ENCODE results near the gene CTRL. TPM values are rescaled to one million over a fixed set of nuclear protein-coding genes. Genes with fewer than 3 reads are reported as not detected.
A peak's percentile ranks its signal among the peaks of the same experiment; 100 is the strongest.
"Not testable (repeated sequence)": the region's sequence is repeated elsewhere in the genome, so short reads cannot be mapped to it uniquely, and the experiment has no call there.

The CTRL gene
- polyA plus RNA-seq (ENCODE audit: insufficient read length): 4.3 TPM

- DNase-seq (ENCODE audit: low read depth): no peak
Observed at GRCh38 chr16:67931712-67932461, at the start of gene CTRL. TSS of gene CTRL (minus strand) at chr16:67931862. CDS start at chr16:67931852, 10 bp downstream.

DNA sequence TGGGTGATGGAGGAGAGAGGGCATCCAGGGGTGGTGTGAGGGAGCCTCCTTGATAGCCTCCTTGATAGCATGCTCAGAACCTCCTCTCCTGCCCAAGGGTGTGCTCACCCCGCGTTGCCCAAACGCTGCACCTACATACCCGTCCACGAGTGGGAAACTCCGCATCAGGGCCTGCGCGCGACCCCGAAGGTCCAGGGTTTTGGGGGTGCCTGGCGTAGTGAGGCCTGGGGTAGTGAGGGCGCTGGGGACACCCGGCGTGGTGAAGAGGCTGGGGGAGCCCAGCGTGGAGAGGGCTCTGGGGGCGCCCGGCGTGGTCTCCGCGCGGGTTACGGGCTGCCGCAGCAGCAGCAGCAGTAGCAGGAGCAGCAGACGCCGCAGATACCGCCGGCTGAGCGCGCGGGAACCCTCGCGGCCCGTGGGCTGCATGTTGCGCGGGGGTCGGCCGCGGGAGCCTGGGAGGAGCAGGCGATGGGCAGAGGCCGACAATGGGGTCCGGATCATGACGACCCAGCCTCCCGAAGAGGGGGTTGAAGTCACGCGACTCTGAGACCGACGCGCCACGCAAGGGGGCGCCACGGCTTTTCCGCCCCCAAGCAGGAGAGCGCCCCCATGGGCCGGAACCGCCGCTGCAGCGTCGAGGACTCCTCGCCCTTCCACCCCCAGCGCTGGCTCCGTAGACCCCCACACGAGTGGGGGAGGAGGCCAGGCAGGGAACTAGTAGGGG is 48.5 kb upstream of the CTRL start, which contains the start of gene DPEP3:
Gene DPEP3 (minus strand): TSS at position 545 of the 724 bp plus-strand sequence. CDS start 119 bp downstream, at position 426.
- no peak for DNase-seq (ENCODE audit: low read depth)

GRCh38 chr16:67977469-67978227 is 46.0 kb upstream of the CTRL start:
- no peak for DNase-seq (ENCODE audit: low read depth)

GRCh38 chr16:67977005-67977404 is 45.3 kb upstream of the CTRL start:
- no peak for DNase-seq (ENCODE audit: low read depth)

DNA sequence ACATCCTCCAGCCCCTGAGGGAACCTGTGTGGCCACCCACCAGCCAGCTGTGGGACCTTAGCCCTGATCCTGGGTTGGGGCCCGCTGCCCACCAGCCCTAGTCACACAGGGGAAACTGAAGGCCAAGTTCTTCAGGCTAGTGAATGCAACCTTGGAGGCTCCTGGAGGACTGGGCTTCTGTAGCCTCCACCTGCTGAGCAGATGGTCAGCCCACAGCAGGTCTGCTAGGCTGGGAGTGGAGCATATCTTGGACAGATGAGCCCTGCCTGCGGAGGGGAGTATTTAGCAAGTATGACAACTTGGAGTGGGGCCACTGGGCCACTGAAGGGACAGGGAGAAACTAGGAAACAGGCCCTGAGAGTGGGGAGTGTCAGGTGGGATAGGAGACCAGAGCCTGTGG is 44.5 kb upstream of the CTRL start:
- DNase-seq (ENCODE audit: low read depth): no peak

- DNase-seq (ENCODE audit: low read depth): no peak
Observed at GRCh38 chr16:67975321-67976105, 43.9 kb upstream of the CTRL start.

DNA sequence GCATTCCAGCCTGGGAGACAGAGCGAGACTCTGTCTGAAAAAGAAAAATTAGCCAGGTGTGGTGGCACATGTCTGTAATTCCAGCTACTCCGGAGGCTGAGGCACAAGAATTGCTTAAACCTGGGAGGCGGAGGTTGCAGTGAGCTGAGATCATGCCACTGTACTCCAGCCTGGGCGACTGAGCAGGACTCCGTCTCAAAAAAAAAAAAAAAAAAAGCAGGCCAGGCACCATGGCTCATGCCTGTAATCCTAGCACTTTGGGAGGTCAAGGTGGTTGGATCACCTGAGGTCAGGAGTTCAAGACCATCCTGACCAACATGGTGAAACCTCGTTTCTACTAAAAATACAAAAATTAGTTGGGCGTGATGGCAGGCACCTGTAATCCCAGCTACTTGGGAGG is 40.6 kb upstream of the CTRL start:
- DNase-seq (ENCODE audit: low read depth): not testable (repeated sequence)

DNA sequence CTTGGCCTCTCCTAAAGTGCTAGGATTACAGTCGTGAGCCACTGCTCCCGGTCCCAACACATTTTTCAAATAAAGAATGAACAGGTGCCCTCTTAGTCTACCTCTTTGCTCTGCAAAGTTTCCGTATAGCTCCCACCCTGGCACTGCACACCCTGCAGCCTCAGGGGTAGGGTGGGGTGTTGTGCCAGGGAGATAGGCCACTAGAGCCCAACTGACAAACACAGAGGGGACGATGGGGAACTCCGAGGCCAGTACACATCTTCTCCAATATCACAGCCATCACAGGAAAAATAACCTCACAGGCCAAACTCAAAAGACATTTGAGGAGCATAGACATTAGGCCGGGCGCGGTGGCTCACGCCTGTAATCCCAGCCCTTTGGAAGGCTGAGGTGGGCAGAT is 39.4 kb upstream of the CTRL start:
- DNase-seq (ENCODE audit: low read depth): no peak

- no peak for DNase-seq (ENCODE audit: low read depth)
Observed at GRCh38 chr16:67969254-67970039, 37.8 kb upstream of the CTRL start.

- peak; percentile 62 for DNase-seq (ENCODE audit: low read depth)
Observed at GRCh38 chr16:67968400-67969253, 37.0 kb upstream of the CTRL start, which contains the start of gene SLC12A4. TSS of gene SLC12A4 (minus strand) at chr16:67968637. CDS start at chr16:67968553, 84 bp downstream.

DNA sequence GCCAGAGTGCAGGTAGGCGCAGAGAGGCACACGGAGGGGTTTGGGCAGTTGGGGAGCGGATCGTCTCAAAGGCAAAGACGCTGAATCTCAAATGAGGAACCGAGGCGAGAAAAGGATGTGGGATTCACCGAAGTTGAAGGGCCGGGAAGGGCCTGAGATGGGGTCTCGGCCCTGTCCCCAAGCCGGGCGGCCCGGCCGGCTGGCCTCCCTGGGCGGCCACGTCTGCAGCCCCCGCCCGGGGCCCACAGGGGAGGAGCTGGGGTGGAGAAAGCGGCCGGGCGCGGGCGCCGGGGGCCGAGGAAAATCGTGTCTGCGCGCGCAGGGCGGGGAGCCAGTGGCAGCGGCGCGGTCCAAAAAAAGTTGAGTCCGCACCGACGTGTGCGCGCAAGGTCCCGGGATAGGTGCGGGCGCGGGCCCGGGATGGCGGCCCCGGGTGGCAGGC is 36.3 kb upstream of the CTRL start:
- DNase-seq (ENCODE audit: low read depth): no peak

DNA sequence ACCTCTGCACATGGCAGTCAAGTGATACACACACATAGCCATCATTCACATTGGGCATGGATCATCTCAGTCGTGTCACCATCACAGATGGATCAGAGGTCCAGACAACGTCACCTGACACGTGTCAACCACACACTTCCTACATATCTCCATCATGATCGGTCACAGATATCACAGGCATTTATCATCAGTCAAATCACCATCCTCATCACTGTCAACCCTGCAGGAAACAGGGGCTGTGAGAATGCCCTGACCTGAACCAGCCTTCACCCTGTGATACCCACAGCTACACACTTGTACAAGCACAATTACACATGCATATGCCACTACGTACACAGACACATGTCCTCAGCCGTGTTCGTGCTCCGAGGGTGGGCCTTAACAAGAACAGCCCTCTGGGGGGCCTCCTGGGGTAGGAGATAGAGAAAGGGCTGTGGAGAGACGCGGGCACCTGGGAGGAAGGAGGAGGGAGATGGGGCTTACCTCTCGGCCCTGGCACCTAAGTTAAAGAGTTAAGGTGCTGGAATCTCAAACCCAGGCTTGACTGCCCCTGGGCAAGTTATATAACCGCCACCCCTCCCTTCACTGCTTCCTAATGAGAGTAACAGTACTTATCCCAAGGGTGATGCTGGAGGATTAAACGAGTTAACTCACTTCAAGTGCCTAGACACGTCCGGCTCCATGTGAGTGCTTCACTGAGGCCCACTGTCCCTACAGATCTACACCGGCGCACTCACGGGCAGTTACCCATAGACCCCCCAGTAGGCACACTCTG is 35.7 kb upstream of the CTRL start:
- no peak for DNase-seq (ENCODE audit: low read depth)

DNA sequence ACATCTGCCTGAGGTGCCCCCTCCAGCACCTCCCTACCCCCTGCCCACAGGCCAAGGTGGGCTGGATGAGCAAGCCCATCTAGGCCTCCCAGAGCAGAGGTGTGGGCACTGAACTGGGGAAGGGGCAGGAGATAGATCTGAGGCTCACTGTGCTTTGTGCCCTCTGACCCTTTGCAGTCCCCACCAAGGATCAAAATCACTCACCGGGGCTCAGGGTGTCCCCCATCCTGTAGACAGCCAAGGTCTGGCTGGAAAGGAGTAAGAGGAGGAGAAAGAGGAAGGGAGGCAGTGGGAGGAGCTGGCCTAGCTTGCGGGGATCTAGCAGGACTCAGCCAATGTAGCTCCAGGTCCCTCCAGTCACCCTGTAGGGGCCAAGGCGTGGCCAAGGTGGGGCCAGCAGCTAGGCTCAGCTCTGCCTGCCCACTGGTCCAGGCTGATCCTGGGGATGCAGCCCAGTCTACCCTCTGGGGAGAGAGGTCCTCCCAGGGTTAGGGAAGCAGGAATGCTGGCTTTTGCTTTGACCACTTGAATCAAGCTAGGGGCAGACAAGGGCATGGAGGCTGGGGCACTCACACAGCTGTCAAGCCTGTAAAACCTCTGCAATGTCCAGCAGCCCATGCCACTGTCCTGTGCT is 35.0 kb upstream of the CTRL start:
- DNase-seq (ENCODE audit: low read depth): no peak

- DNase-seq (ENCODE audit: low read depth): no peak
Observed at GRCh38 chr16:67965668-67966548, 34.2 kb upstream of the CTRL start.

- no peak for DNase-seq (ENCODE audit: low read depth)
Observed at GRCh38 chr16:67964477-67965131, 32.9 kb upstream of the CTRL start.

DNA sequence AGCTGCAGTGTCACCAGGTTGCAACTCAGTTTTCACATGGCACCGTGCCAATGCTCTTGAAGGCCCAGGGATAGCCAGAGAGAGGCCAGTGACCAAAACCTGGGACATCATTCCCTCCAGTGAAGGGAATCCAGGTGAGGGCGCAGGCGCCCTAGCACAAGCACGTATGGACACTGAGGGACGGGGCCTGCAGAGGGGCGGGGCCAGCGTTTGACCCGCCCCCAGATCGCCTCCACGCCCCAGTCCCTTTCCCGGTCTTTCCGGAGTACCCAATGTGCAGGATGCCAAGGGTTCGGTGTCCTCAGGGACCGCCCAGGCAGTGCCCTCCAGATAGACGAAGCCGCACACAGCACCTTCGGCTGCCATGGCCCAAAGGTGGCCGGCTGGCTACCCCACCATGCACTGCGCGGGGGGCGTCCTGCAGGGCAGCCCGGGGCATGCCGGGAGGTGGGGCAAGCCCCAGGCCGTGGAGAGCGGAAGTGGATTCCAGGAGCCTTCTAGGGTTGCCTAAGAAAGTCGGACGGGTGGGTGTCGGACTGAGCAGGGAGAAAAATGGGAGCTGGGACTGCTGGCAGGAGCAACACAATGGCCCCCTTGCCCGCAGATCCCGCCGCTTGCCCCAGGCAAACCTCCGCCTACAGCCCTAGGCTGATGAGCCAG is 32.1 kb upstream of the CTRL start:
- DNase-seq (ENCODE audit: low read depth): no peak
